NCI-H526 treated with DMSO at 0.1 percent for 48 hours (cell line): Measurements from ENCODE around the gene RAB22A.

Experiments used
- DNase-seq: peaks from one replicate; lab custom pipeline; 2025; lab: John Stamatoyannopoulos, UW

The RAB22A gene

DNA sequence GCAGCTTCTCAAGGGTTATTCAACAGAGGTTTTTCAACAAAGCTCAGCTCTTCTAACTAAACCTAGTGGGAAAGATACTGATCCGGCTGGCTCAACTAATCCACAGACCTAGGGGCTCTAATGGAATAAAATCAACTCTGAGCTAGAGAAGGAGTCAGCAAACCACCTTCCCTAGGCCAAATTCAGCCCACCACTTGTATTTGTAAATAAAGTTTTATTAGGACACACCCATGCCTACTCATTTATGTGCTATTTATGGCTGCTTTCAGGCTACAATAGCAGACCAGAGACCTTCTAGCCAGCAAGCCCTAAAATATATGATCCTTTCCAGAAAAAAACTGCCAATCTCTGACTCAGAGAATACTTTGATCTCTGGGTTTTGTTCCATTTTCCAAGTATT is 6.0 kb upstream of the RAB22A start:
- DNase-seq, result no peak

DNA sequence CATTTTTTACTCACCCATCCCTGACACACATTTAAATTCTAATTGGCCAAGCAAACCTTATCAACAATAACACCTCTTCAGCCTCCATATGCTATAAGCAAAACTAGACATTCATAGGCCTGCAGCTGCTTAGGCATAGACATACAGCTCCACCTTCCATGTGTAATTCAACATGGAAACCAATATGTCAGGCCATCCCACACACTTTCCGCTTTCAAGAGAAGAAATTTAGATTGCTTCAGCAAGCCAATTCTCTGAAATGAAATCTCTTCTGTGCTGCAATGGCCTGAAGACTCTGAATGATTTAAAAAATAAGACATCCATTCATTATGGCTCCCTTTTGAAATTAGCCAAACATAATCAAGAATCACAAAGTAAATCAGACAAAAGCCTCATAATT is 4.5 kb upstream of the RAB22A start:
- DNase-seq, result no peak

DNA sequence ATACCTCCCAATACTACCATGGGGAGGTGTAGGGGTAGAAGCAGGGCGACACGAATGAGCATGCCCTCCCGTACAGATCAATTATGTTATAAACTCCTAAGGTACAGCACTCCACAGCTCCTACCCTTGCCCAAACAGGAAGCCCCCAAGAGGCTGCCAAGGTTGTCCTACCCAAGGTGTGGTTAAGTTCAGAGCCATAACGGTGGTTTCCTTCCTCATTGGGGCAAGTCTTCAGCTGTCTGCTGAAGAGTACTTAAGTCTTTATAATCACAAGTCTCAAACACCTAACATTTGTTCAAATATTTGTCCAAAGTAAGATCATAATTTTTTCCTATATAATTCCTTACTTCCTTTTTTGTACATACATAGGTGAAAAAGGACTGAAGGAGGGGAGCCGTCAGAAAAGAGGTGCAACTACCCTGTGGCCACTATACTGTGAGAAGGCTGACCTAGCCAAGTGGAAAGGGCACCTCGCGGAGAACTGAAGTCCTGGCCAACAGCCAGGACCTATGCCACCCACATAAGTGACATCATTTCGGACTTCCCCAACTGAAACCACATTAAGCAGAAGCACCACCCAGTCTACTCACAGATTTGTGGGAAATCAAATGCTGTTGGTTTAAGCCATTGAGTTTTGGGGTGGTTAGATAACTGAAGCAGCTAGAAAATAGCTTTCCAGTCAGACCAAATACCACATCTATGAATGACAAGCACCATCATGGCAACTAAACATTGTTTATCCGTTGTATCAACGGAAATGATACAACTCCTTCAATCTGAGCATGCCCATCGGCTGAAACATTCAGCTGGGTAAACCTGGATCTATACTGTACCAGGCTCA is 2.9 kb upstream of the RAB22A start:
- DNase-seq, result no peak

DNA sequence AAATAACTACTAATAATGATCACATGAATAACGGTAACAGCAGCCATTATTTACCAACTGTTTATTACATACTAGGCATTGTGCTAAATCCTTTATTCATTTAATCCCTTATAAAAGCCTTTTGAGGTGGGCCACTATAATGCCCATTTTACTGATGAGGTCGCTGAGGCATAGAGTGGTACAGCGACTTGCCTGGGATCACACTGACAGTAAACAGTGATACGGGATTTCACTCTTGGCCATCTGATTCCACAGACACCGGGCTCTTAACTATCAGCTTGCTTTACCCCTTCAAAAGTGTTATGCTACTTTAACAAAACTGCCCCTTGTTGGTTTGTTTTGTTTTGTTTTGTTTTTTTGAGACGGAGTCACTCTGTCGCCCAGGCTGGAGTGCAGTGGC is 2.2 kb upstream of the RAB22A start:
- DNase-seq, result no peak

- DNase-seq, result no peak
Observed at GRCh38 chr20:58308290-58308679, 1.2 kb upstream of the RAB22A start.

DNA sequence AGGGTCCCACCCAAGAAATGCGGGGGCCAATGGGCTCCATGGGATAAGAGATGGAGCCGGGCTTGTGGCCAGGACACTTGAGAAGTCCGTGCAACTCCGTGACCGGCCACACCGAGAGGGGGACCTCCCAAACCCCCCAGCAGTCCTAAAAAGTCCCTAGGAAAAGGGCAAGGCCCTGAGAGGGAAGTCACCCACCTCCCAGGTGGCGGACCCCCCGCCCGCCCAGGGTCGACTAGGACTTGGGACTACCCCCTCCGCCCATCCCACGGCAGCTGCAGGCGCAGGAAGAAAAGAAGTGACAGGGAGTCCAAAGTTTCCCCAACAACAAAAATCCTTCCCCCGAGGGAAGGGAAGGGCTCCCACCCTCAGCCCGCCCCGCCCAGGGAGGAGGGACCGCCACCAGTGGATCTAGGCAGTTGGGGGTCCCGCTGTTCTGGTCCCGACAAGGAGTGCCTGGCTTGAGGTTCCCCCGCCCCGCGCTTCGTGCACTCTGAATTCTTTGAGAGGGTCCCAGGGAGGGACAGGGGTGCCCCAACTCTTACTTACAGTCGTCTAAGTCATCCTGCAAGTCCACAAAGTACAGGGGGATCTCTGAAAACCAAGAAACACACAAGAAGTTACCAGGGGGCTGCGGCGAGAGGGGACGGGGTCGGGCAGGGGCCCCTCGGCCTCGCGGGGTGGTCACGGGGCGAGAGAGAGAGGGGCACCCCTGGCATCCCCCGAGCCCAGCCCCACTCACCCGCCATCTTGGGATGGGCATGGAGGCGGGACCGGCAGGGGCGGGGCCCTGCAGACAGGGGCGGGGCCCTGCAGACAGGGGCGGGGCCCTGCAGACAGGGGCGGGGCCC is 611 bp upstream of the RAB22A start:
- no peak for DNase-seq

DNA sequence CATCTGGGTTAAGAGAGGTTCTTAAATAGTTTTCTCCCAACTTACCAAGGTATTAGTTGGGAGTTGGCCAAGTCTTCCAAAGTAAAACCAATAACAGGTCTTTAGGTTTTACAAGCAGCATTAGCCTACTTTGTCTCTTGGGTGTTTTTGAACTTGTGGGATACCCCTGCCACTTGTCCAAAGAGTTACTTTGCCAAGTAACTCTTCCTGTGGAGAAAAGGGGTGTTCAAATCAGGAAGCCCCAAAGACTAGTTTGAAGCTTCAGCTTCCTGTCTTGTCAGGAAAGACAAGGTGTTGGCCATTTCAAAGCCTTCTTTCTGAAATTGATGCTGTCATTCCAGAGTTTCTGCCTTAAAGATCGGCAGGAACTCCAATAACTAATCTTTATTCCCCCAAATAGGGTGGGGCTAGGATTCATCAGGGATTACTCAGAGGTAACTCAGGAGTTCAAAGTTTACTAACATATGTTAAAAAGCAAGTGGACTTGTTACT is 822 bp downstream of the RAB22A start:
- no peak for DNase-seq

DNA sequence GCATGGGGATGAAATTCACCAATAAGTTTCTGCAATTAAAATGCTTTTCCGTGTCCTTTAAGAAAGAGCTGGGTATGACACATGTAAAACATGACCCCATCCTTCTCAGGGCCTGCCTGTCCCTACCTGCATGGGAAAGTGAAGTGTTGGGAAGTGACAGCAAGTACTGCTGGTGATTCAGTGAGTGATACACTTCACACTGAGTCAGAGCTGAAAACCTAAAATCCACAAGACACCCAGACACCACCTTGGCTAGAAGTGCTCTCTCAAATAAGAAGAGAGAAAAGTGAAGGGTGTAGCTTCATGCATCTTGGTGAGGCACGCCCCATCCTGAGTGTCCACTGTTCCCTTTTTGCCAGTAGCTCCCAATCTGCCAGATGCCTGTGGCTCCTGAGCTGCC is 3.3 kb downstream of the RAB22A start:
- DNase-seq, result no peak

DNA sequence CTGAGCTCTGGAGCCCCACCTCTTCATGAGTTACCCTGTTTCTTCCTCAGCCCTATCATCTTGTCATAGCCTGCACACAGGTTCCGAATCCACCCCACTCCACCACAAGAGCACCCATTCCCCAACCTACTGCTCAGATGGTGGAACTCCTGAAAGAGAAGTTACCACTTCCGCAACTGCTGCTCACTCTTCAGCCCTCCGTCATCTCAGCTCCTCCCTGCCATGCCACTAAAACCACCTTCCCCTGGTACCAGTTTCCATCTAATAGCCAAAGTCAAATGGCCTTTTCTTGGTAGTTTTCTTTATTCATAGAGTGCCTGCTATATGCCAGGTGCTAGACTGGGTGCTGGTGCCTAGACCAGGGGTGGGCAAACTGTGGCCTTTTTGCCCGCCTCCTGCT is 3.9 kb downstream of the RAB22A start:
- no peak for DNase-seq

DNA sequence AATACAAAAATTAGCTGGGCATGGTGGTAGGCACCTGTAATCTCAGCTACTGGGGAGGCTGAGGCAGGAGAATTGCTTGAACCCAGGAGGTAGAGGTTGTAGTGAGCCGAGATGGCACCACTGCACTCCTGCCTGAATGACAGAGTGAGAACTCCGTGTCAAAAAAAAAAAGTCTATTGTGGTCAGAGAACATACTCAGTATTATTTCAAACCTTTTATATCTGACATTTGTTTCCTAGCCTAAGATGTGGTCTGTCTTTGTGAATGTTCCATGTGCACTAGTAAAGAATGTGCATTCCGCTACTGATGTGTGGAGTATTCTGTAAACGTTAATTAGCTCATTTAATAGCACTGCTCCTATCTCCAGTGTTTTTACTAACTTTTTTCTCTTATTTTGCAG is 11.7 kb downstream of the RAB22A start:
- no peak for DNase-seq

DNA sequence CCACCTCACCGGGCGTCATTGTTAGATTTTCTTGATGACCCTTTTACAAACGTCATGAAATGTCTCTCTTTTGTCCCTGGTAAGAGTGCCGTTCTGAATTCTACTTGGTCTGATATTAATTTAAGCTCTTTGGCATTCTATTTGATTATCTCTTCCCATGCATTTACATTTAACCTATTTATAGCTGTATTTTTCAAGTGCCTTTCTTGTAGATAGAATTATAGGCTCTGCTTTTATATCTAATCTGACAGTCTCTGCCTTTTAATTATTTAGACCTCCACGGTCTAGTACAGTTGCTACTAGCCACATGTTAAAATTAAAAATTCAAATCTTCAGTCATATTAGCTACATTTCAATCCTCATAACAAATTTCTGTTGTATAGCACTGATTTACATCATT is 12.6 kb downstream of the RAB22A start:
- DNase-seq, result no peak

DNA sequence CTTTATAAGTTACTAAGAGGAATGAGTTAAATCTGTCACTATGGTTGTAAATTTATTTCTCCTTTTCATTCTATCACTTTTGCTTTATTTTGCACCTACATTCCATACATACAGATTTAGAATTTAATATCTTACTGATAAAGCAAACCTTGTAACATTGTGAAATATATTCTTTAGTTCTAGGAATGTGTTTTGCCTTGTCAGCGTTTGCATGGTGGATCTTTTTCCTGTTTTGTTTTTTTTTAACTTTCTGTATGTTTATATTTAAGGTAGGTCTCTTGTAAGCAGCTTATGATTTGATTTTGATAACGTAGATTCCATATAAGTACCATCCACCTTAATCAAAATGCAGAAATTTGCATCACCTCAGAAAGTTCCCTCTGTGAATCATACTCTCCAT is 16.4 kb downstream of the RAB22A start:
- no peak for DNase-seq

- no peak for DNase-seq
Observed at GRCh38 chr20:58327211-58327610, 17.7 kb downstream of the RAB22A start.

- DNase-seq, result peak; percentile 15
Observed at GRCh38 chr20:58328836-58329235, 19.3 kb downstream of the RAB22A start.

DNA sequence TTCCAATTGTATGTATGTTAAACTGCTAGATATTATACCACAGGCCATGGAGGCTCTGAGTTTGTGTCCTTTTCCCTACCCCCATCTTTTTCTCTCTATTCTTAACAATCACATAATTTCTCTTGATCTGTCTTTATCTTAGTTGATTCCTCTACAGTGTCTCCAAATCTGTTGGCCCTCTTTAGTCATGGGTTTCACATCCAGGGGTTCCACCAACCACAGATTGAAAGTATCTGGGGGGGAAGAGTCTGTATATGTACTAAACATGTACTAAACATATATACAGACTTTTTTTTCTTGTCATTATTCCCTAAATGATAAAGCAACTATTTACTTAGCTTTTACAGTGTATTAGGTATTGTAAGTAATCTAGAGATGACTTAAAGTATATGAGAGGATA is 20.2 kb downstream of the RAB22A start:
- DNase-seq, result no peak

GRCh38 chr20:58330249-58330648 is 20.7 kb downstream of the RAB22A start:
- no peak for DNase-seq

GRCh38 chr20:58330687-58331086 is 21.2 kb downstream of the RAB22A start:
- no peak for DNase-seq

DNA sequence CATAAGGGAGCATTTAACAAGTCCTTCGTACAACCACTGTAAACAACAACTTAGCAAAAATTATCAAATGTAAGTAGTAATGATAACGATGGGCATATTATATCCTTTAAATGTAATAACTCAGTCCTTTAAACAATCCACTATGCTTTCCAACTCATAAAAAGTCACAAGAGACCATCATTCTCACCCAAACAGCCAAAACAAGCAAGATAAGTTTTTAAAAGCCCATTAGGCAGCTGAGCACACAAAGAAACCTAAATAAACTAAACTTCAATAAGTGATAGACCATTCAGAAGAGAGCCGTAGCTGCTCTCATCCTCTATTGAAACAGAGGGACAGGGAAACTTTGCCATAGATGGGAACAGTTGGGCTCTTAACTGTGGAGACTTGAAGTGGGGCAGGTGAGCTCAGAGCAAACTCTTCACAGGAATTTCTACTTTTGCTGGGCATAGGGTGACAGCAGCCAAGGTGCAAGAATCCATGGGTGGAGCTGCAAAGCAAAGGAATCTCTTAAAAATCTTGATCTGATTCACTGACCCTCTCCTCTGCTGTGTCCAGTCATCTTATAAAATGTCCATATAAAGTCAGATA is 22.5 kb downstream of the RAB22A start:
- no peak for DNase-seq

DNA sequence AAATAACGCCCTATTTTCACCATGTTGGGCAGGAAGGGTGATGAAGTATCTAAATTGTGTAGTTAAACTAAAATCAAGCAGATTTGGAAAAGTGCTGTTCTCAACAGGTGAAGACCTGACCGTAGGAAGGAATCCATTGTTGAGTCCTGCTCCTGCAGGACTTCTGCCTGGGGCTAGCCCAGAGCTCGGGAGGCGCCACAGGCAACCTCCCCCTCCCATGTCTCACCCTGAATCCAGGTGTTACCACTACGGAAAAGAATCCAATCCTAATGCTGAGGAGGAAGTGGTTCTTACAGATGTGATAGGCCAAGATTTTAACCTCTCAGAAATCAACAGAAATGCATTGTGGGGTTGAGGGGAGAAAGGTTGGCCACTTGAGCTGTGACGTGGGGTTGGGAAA is 30.2 kb downstream of the RAB22A start:
- no peak for DNase-seq

DNA sequence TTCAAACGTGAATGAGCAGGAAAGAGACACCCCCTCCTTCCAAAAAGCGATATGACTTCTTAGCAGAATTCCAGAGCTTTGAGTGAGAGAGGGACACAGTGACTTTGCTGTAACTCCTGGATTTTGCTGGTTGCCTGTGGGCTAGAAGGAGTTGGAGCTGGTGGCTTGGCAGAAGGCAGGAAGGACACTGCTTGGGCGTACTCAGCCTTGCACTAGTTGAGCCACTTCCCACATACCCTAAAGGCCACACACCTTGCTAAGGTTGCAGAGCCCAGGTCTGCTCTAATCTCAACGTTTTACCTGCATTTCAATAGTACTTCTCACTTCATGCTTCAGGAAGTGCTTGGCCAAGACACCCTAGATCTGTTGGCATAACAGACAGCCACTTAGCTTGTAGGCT is 30.6 kb downstream of the RAB22A start:
- no peak for DNase-seq

- DNase-seq, result no peak
Observed at GRCh38 chr20:58340853-58341252, 31.3 kb downstream of the RAB22A start.

DNA sequence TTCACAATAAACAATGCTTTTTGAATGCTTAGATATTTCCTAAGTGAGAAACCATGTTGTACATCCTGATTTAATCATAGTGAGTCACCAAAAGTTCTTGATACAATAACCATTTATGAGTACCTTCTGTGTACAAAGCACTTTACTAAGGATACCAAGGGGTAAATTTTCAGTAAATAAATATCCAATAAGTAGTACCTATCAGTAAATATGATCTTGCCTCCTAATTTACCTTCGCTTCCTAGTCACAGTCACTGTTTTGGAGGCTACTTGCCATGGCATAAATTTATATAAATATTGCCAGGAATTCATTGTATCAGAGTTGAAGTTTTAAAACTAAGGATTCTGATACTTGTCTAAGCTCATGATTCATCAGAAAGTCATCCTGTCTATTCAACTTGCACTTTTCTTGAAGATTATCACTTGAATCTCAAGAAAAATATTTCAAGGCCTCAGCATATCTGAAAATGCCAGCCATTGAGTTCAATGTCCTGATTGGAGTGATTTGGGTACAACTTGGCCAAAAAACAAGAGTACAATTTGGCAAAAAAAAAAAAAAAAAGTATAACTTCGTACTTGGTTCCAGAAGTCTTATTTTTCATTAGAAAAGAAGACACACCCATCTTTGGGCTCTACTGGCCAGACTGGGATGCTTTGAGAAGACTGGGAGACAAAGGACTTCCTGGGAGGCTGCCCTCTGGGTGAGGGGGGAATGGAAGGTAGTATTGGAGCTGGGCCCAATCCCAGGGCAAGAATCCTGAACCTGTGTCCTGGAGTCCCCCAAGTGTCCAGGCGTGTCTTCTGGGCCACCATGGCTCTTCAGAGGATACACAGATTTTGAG is 32.8 kb downstream of the RAB22A start:
- no peak for DNase-seq
